Measurements from ENCODE around the gene YEATS4. TPM values are rescaled to one million over a fixed set of nuclear protein-coding genes. Genes with fewer than 3 reads are reported as not detected.

Gene YEATS4
- total RNA-seq, 1 experiment from 2014 or later = 20.9 TPM

DNA sequence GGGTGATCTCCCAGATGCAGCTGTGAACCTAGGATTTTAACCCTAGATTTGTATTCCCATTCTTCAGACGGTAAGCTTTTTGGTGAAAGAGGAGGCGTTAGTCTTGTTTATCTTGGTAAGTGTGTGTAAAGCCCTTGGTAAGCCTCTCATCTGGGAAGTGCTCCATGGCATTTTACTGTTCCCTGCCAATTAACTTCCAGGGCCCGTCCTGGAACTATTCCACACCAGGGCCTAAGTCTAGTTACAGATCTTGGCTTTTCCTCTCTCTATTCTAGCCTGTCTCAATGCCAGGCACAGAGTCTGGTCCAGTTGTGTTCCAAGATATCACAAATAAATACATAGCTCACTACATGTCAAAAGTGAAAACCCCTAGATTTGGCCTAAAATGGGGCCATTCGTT, 42.4 kb downstream of the YEATS4 start:
- Histone ChIP-seq H3K4me1 (ENCODE audit: control insufficient read depth, insufficient read depth, low read length) (0 out of 2 replicates have a peak, but pooled peaks cover 8% of the 10 kb centered on the region), H3K27ac (ENCODE audit: low read length) (no peak overlapping the region), H3K36me3 (ENCODE audit: control insufficient read depth, insufficient read depth, low read length) (no peaks in the 10 kb centered on the region), H3K27me3 (ENCODE audit: control insufficient read depth, insufficient read depth, low read length) (no peaks in the 10 kb centered on the region), H3K9me3 (ENCODE audit: control insufficient read depth, insufficient read depth, low read depth, low read length) (peaks cover under 1% of the 10 kb centered on the region; the same call in 1 of the 2 replicates), H3K4me3 (ENCODE audit: low read depth in 2 of 2, low read length in 2 of 2) (no peak overlapping the region)
- TF ChIP-seq SIN3A (IDR thresholded peaks at IDR 0.05; ENCODE audit: borderline replicate concordance, insufficient read depth, low read depth, low read length) = no peak
- no peak for TF ChIP-seq TCF7L2 (IDR thresholded peaks at IDR 0.05; ENCODE audit: low read depth, low read length)
- TF ChIP-seq POLR2AphosphoS5 (IDR thresholded peaks at IDR 0.05; ENCODE audit: low read depth, low read length) = no peak
- TF ChIP-seq, protein P1, sequence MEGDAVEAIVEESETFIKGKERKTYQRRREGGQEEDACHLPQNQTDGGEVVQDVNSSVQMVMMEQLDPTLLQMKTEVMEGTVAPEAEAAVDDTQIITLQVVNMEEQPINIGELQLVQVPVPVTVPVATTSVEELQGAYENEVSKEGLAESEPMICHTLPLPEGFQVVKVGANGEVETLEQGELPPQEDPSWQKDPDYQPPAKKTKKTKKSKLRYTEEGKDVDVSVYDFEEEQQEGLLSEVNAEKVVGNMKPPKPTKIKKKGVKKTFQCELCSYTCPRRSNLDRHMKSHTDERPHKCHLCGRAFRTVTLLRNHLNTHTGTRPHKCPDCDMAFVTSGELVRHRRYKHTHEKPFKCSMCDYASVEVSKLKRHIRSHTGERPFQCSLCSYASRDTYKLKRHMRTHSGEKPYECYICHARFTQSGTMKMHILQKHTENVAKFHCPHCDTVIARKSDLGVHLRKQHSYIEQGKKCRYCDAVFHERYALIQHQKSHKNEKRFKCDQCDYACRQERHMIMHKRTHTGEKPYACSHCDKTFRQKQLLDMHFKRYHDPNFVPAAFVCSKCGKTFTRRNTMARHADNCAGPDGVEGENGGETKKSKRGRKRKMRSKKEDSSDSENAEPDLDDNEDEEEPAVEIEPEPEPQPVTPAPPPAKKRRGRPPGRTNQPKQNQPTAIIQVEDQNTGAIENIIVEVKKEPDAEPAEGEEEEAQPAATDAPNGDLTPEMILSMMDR (IDR thresholded peaks at IDR 0.05) = no peak
- TF ChIP-seq, protein P2, sequence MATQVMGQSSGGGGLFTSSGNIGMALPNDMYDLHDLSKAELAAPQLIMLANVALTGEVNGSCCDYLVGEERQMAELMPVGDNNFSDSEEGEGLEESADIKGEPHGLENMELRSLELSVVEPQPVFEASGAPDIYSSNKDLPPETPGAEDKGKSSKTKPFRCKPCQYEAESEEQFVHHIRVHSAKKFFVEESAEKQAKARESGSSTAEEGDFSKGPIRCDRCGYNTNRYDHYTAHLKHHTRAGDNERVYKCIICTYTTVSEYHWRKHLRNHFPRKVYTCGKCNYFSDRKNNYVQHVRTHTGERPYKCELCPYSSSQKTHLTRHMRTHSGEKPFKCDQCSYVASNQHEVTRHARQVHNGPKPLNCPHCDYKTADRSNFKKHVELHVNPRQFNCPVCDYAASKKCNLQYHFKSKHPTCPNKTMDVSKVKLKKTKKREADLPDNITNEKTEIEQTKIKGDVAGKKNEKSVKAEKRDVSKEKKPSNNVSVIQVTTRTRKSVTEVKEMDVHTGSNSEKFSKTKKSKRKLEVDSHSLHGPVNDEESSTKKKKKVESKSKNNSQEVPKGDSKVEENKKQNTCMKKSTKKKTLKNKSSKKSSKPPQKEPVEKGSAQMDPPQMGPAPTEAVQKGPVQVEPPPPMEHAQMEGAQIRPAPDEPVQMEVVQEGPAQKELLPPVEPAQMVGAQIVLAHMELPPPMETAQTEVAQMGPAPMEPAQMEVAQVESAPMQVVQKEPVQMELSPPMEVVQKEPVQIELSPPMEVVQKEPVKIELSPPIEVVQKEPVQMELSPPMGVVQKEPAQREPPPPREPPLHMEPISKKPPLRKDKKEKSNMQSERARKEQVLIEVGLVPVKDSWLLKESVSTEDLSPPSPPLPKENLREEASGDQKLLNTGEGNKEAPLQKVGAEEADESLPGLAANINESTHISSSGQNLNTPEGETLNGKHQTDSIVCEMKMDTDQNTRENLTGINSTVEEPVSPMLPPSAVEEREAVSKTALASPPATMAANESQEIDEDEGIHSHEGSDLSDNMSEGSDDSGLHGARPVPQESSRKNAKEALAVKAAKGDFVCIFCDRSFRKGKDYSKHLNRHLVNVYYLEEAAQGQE (IDR thresholded peaks at IDR 0.05; ENCODE audit: insufficient read depth in 1 of 2, low read depth in 2 of 2, low read length in 1 of 2) = no peak
- ChIA-PET POLR2A (interaction anchor here (0.6 kb wide), 1 partner anchor 45 kb away, joined by 3 read pairs; no protein-coding TSS in a partner anchor), CTCF (no interaction called here)
- DNase-seq (ENCODE audit: low read depth, low spot score) (no peak), ATAC-seq (no peak)
- intact Hi-C loops (cut with micrococcal nuclease; ENCODE audit: unreplicated experiment) = no loop called here
- in situ Hi-C loops (cut with HindIII; ENCODE audit: low pct_unique_long_range_greater_than_20kb, low sequenced_read_pairs) = no loop called here
- no TSS peak for BruUV-seq (replicated peaks)

DNA sequence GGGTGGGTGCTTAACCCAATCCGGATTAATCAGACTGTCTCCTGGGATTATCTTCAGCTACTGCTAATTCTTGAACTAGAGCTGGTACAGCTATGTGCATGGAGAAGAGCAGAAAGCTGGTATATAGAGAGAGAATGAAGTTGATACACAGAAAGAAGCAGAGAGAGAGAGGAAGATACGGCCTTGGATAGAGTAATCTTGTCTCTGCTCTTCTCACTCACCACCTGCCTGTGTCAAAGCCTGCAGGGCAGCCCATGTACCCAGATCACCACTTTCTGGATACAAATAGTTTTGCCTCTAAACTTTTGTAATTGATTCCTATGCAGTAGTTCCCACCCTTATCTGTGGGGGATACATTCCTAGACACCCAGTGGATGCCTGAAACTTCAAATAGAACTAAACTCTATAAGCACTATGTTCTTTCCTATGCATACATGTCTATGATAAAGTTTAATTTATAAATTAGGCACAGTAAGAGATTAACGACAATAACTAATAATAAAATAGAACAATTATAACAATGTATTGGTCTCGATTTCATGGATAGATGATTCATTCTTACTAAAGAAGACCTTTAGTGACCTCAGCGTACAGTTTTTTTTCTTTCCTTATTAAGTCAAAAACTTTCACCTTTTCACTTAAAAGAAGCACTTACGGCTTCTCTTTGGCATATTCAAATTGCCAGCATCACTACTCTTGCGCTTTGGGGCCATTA, 45.5 kb downstream of the YEATS4 start:
- intact Hi-C loops (cut with micrococcal nuclease; ENCODE audit: unreplicated experiment) = no loop called here
- DNase-seq (ENCODE audit: low read depth, low spot score) (no peak), ATAC-seq (0 out of 2 replicates have a peak, but pooled peaks have one; percentile 15)
- H3K4me1 ChIP-seq (ENCODE audit: control insufficient read depth, insufficient read depth, low read length) = 0 out of 2 replicates have a peak, but pooled peaks cover 8% of the 10 kb centered on the region
- no peaks in the 10 kb centered on the region for H3K36me3 ChIP-seq (ENCODE audit: control insufficient read depth, insufficient read depth, low read length)
- BruUV-seq (replicated peaks) = no TSS peak
- no peak overlapping the region for H3K4me3 ChIP-seq (ENCODE audit: low read depth in 2 of 2, low read length in 2 of 2)
- no peaks in the 10 kb centered on the region for H3K27me3 ChIP-seq (ENCODE audit: control insufficient read depth, insufficient read depth, low read length)
- POLR2A ChIA-PET = no interaction called here
- TF ChIP-seq TCF7L2 (IDR thresholded peaks at IDR 0.05; ENCODE audit: low read depth, low read length) = no peak
- TF ChIP-seq POLR2AphosphoS5 (IDR thresholded peaks at IDR 0.05; ENCODE audit: low read depth, low read length) = no peak
- TF ChIP-seq, protein P2 (IDR thresholded peaks at IDR 0.05; ENCODE audit: insufficient read depth in 1 of 2, low read depth in 2 of 2, low read length in 1 of 2) = no peak
- TF ChIP-seq SIN3A (IDR thresholded peaks at IDR 0.05; ENCODE audit: borderline replicate concordance, insufficient read depth, low read depth, low read length) = no peak
- TF ChIP-seq, protein P1 (IDR thresholded peaks at IDR 0.05) = no peak
- H3K9me3 ChIP-seq (ENCODE audit: control insufficient read depth, insufficient read depth, low read depth, low read length) = no peaks in the 10 kb centered on the region
- CTCF ChIA-PET = no interaction called here
- no peak overlapping the region; the same call in 1 of the 2 replicates for H3K27ac ChIP-seq (ENCODE audit: low read length)
- in situ Hi-C loops (cut with HindIII; ENCODE audit: low pct_unique_long_range_greater_than_20kb, low sequenced_read_pairs) = no loop called here

All from Panc1 (cell line).